Choroid plexus epithelial cell (primary cell): ENCODE data around the gene HPS6.

Source experiments
- DNase-seq: peaks from one replicate; pipeline ENCODE4 v3.0.0-alpha.2; 2010; ENCODE audit warnings: low read depth
- H3K4me3 ChIP-seq: 2 replicates; pipeline ENCODE4 v1.5.1; 2011; ENCODE audit warnings: low read depth, mild to moderate bottlenecking, control low read depth, low read length, moderate library complexity
- TF ChIP-seq, protein P1 (sequence below): conservative IDR thresholded peaks from 2 replicates; pipeline ENCODE4 v1.5.1; 2011; ENCODE audit warnings: low read depth, mild to moderate bottlenecking, control low read depth, inconsistent platforms, low read length, moderate library complexity

HPS6 gene

DNA sequence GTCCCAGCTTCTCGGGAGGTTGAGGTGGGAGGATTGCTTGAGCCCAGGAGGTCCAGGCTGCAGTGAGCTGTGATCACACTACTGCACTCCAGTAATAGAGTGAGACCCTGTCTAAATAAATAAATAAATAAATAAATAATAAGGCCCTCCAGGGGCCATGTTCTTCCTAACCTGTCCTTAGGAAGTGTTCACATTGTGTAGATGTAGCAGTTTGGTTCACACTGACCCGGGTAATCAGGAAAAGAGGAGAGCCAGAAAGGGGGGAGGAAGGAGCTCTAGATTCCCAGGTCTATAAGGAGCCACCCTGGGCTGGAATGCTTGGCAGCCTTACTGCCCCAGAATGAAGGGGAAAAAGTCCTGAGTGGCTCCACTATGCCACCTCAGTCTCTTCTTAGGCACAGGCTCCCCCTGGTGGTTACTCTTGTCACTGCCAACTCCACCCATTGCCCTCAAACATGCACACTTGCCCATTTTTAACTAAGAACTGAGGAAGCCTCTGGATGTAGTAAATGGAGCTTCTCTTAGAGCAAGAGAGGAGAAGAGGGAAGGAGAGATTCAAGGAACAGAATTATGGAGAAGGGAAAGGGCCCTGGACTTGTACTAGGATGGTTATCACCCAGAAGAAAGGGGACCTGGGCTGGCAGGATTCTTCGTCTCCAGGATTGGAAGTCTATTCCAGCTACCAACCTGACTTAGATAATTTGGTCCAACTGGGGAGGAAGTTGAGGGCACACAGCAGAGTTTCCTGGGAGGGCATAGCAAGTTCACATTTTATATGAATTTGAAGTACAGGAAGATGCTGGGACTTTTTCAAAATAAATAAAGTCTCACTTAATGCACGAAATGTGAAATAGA, 7.8 kb downstream of the HPS6 start:
- peak; percentile 85 for DNase-seq
- TF ChIP-seq, protein P1, sequence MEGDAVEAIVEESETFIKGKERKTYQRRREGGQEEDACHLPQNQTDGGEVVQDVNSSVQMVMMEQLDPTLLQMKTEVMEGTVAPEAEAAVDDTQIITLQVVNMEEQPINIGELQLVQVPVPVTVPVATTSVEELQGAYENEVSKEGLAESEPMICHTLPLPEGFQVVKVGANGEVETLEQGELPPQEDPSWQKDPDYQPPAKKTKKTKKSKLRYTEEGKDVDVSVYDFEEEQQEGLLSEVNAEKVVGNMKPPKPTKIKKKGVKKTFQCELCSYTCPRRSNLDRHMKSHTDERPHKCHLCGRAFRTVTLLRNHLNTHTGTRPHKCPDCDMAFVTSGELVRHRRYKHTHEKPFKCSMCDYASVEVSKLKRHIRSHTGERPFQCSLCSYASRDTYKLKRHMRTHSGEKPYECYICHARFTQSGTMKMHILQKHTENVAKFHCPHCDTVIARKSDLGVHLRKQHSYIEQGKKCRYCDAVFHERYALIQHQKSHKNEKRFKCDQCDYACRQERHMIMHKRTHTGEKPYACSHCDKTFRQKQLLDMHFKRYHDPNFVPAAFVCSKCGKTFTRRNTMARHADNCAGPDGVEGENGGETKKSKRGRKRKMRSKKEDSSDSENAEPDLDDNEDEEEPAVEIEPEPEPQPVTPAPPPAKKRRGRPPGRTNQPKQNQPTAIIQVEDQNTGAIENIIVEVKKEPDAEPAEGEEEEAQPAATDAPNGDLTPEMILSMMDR: peak; percentile 98
- no peak overlapping the region for H3K4me3 ChIP-seq

DNA sequence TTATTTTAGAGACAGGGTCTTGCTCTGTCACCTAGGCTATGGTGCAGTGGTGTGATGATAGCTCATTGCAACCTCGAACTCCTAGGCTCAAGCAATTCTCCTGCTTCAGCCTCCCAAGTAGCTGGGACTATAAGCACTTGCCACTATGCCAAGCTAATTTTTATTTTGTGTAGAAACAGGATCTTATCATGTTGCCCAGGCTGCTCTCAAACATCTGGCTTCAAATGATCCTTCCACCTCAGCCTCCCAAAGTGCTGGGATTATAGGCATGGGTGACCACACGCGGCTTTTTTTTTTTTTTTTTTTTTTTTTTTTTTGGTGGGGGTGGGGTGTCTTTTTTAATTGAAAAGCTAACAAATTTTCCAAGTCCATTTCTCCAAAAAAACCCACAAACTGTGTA, 18.4 kb downstream of the HPS6 start:
- no peak overlapping the region for H3K4me3 ChIP-seq
- DNase-seq: no peak
- TF ChIP-seq, protein P1: no peak

DNA sequence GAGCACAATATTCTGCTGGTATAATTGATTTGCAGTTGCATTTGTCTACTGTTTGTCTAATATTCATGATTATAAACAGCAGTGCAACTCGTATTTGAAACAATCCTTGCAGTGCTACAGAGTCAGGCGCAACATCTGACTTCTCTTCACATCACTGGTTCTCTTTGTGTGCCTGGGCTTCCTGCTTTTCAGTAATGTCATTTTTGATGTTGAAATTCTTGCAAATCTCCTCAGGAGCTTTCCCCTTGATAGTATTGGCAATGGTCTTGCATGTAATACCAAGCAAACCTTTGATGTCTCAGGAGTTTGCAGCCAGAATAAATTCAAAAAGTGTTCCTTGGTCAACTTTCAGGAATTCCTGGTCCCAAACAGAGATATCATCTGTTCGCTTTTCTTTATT, 20.2 kb downstream of the HPS6 start:
- TF ChIP-seq, protein P1: no peak
- DNase-seq: no peak
- H3K4me3 ChIP-seq: no peak overlapping the region

DNA sequence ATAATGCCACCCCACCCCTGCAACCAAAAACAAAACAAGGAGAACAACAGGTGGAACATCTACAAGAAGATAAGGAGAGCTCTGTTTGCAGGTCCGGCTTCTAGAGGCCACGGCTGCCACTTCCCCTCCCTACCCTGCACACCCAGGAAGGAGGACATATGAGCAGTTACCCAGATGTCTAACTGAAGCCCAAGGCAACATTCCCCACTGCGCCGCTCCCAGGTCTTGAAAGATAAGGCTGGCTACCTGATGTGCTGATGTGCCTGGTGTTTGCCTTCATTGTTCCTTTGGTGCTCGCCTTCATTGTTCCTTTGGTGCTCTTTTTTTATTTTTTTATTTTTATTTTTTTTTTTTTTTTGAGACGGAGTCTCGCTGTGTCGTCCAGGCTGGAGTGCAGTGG, 21.0 kb downstream of the HPS6 start:
- no peak for DNase-seq
- TF ChIP-seq, protein P1: no peak
- H3K4me3 ChIP-seq: no peak overlapping the region

DNA sequence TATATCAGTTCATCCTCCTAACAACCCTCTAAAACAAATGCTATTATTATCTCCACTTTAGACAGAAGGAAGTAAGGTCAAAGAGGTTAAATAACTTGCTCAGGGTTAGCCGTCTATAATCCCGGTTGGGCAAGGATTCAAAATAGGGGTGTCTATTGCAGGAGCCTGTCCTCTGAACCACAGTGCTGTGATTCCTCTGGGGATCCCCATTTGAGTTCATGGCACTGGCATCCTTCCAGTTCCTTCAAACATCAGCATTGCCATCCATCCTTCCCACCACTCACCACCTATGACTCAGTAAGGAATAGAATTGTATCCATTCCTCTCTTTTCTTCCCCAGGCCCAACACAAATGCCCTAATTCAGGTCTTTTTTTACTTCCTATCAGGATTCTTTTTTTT, 25.6 kb downstream of the HPS6 start:
- no peak for DNase-seq
- no peak overlapping the region for H3K4me3 ChIP-seq
- TF ChIP-seq, protein P1: no peak

DNA sequence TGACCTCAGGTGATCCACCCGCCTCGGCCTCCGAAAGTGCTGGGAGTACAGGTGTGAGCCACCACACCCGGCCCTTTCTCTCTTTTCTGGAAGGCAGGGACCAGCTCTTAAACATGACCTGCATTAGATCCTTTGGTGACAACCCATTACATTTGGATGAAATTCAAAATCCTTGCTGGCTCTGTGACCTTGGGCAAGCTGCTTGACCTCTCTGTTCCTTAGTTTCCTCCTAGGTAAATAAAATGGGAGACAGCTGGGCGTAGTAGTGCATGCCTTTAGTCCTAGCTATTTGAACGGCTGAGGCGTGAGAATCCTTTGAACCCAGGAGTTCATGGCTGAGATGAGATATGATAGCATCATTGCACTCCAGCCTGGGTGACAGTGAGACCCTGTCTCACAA, 31.3 kb downstream of the HPS6 start:
- H3K4me3 ChIP-seq: no peak overlapping the region
- TF ChIP-seq, protein P1: no peak
- no peak for DNase-seq

DNA sequence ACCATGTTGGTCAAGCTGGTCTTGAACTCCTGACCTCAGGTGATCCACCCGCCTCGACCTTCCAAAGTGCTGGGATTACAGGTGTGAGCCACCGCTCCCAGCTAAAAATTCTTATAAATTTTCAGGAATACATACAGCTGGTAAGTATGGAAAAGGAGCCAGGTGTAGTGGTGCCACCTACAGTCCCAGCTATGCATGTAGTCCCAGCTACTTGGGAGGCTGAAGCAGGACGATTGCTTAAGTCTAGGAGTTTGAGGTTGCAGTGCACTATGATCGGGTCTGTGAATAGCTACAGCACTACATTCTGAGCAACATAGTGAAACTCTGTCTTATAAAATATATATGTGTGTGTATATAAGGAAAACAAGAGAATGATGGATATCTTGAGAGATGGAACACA, 36.0 kb downstream of the HPS6 start:
- peak; percentile 19 for DNase-seq
- H3K4me3 ChIP-seq: no peak overlapping the region
- TF ChIP-seq, protein P1: peak; percentile 23
